Epithelial cell of proximal tubule (primary cell): ENCODE results near the gene CDK6. TPM values are rescaled to one million over a fixed set of nuclear protein-coding genes. Genes with fewer than 3 reads are reported as not detected.
A peak's percentile ranks its signal among the peaks of the same experiment; 100 is the strongest.
"Not testable (repeated sequence)": the region's sequence is repeated elsewhere in the genome, so short reads cannot be mapped to it uniquely, and the experiment has no call there.

ENCODE experiments used
- DNase-seq: peaks from one replicate; pipeline ENCODE4 v3.0.0-alpha.2; 2011; ENCODE audit warnings: low read depth
- H3K4me3 ChIP-seq: 2 replicates; pipeline ENCODE4 v1.5.1; 2011; ENCODE audit warnings: low read depth, mild to moderate bottlenecking, low read length
- CTCF ChIP-seq: conservative IDR thresholded peaks from 2 replicates; pipeline ENCODE4 v1.5.1; 2012; ENCODE audit warnings: low read depth, mild to moderate bottlenecking, low read length
- total RNA-seq: library from RNA; depleted of rRNA; stranded (reverse); fragments of >200 nt; gene quantifications from 2 replicates; pipeline ENCODE4 v1.2.3, GENCODE V29; 2015

CDK6 gene
- total RNA-seq, 1 donor from 2014 or later = 99.4 TPM

GRCh38 chr7:92748495-92748894, 87.9 kb downstream of the CDK6 start:
- no peak for DNase-seq
- TF ChIP-seq CTCF = no peak
- H3K4me3 ChIP-seq = no peak overlapping the region

GRCh38 chr7:92747041-92747835, 89.1 kb downstream of the CDK6 start:
- no peak for TF ChIP-seq CTCF
- DNase-seq = no peak
- H3K4me3 ChIP-seq = no peak overlapping the region

- TF ChIP-seq CTCF = no peak
- DNase-seq = no peak
- H3K4me3 ChIP-seq = no peak overlapping the region
Observed at GRCh38 chr7:92745241-92745640, 91.1 kb downstream of the CDK6 start.

GRCh38 chr7:92744180-92744579, 92.2 kb downstream of the CDK6 start:
- not testable (repeated sequence) for H3K4me3 ChIP-seq, DNase-seq

- no peak for TF ChIP-seq CTCF
- DNase-seq = no peak
- H3K4me3 ChIP-seq = no peak overlapping the region
Observed at GRCh38 chr7:92742186-92742585, 94.2 kb downstream of the CDK6 start.

- no peak overlapping the region for H3K4me3 ChIP-seq
- no peak for TF ChIP-seq CTCF
- peak; percentile 88 for DNase-seq
Observed at GRCh38 chr7:92740700-92741126, 95.7 kb downstream of the CDK6 start.

- DNase-seq = no peak
- no peak for TF ChIP-seq CTCF
- H3K4me3 ChIP-seq = no peak overlapping the region
Observed at GRCh38 chr7:92740134-92740533, 96.2 kb downstream of the CDK6 start.
